A549 (cell line): ENCODE data around the gene PMPCB. TPM values are rescaled to one million over a fixed set of nuclear protein-coding genes. Genes with fewer than 3 reads are reported as not detected.

Source experiments
- ATAC-seq, 2 experiments: fragments of 200-7000 bp in 1 of 2; fragments of >200 bp in 1 of 2; cut with Nextera tagmentation in 1 of 2; cut with Tn5 transposase in 1 of 2; 3 replicates each; pipeline versions ENCODE4 v1.8.0 to v1.9.1; 2018 to 2020; ENCODE audit warnings: mild to moderate bottlenecking in 1 of 2, moderate library complexity in 1 of 2
- CTCF ChIA-PET: fragments of 300-600 bp; sonication (Branson Sonifier 250); formaldehyde crosslinking; extraction: SDS; loops from one replicate; lab custom pipeline; 2021; ENCODE audit warnings: antibody characterized with exemption, inconsistent platforms; lab: Yijun Ruan, JAX
- POLR2A ChIA-PET: fragments of 350-600 bp; formaldehyde crosslinking; extraction: SDS; loops from one replicate; lab custom pipeline; 2021; ENCODE audit warnings: antibody characterized with exemption, inconsistent platforms; lab: Yijun Ruan, JAX
- DNase-seq, 2 experiments: peaks; one replicate each; pipeline versions ENCODE4 v3.0.0 to v3.0.0-alpha.2; 2011 to 2016; ENCODE audit warnings: low read depth in 1 of 2, low spot score in 1 of 2
- FAIRE-seq: peaks from 2 replicates; lab custom pipeline; 2011; peaks lifted over from hg19 to GRCh38; lab: Jason Lieb, UNC
- H3K27ac ChIP-seq, 2 experiments: fragments of >200 bp; sonication (Bioruptor Twin); formaldehyde crosslinking; 3 replicates each; pipeline ENCODE4 v1.5.1; 2016 to 2017
- H3K4me1 ChIP-seq: fragments of >200 bp; sonication (Bioruptor Twin); formaldehyde crosslinking; 3 replicates; pipeline ENCODE4 v1.6.1; 2016
- H3K4me2 ChIP-seq: fragments of >200 bp; sonication (Bioruptor Twin); formaldehyde crosslinking; 3 replicates; pipeline ENCODE4 v1.6.1; 2016
- H3K4me3 ChIP-seq: fragments of >200 bp; sonication (Bioruptor Twin); formaldehyde crosslinking; 3 replicates; pipeline ENCODE4 v1.5.1; 2016
- H3K9me3 ChIP-seq: fragments of >200 bp; sonication (Bioruptor Twin); formaldehyde crosslinking; 3 replicates; pipeline ENCODE4 v1.6.1; 2016
- BCL3 ChIP-seq: fragments of >200 bp; sonication (Bioruptor Twin); formaldehyde crosslinking; IDR thresholded peaks from 3 replicates; pipeline ENCODE4 v1.6.1; 2016
- CBX8 ChIP-seq: fragments of 200-600 bp; sonication (generic); IDR thresholded peaks from 2 replicates; pipeline ENCODE4 v1.6.1; 2016
- CHD2 ChIP-seq: fragments of 150-350 bp; IDR thresholded peaks from 2 replicates; pipeline ENCODE4 v1.6.1; 2014; ENCODE audit warnings: low read length; ENCODE audit not compliant: partially characterized antibody
- CHD4 ChIP-seq: fragments of 200-600 bp; sonication (generic); IDR thresholded peaks from 2 replicates; pipeline ENCODE4 v1.6.1; 2016; ENCODE audit warnings: antibody characterized with exemption, mild to moderate bottlenecking, borderline replicate concordance
- CTCF ChIP-seq: fragments of >200 bp; sonication (Bioruptor Twin); formaldehyde crosslinking; IDR thresholded peaks from 3 replicates; pipeline ENCODE4 v1.5.1; 2016
- E2F6 ChIP-seq: IDR thresholded peaks from 2 replicates; pipeline ENCODE4 v1.6.1; 2012; ENCODE audit warnings: low read depth, borderline replicate concordance
- EHF ChIP-seq: fragments of 250-450 bp; sonication (Bioruptor Pico); IDR thresholded peaks from 2 replicates; pipeline ENCODE4 v1.5.0; 2020; ENCODE audit warnings: mild to moderate bottlenecking
- ELK1 ChIP-seq: fragments of 150-350 bp; IDR thresholded peaks from 2 replicates; pipeline ENCODE4 v1.6.1; 2014; ENCODE audit warnings: low read depth, mild to moderate bottlenecking, low read length
- ESRRA ChIP-seq: fragments of 150-350 bp; IDR thresholded peaks from 2 replicates; pipeline ENCODE4 v1.6.1; 2014; ENCODE audit warnings: mild to moderate bottlenecking, low read length, borderline replicate concordance
- FOXS1 ChIP-seq: fragments of 250-450 bp; sonication (Bioruptor Pico); IDR thresholded peaks from 2 replicates; pipeline ENCODE4 v1.5.0; 2020; ENCODE audit warnings: mild to moderate bottlenecking, moderate library complexity
- HDAC2 ChIP-seq: fragments of 200-600 bp; sonication (generic); IDR thresholded peaks from 2 replicates; pipeline ENCODE4 v1.6.1; 2016
- HMGXB4 ChIP-seq: fragments of 250-450 bp; sonication (Bioruptor Pico); IDR thresholded peaks from 2 replicates; pipeline ENCODE4 v1.5.0; 2021; ENCODE audit warnings: mild to moderate bottlenecking, moderate library complexity, borderline replicate concordance
- HOXB13 ChIP-seq: fragments of 250-450 bp; sonication (Bioruptor Pico); IDR thresholded peaks from 2 replicates; pipeline ENCODE4 v1.5.0; 2020; ENCODE audit warnings: low read depth, mild to moderate bottlenecking, moderate library complexity
- JUN ChIP-seq, 2 experiments: fragments of >200 bp; sonication (Bioruptor Twin); formaldehyde crosslinking; IDR thresholded peaks; 2 replicates in 1 of 2; 3 replicates in 1 of 2; pipeline ENCODE4 v1.6.1; 2016 to 2017
- KDM5A ChIP-seq: fragments of 200-600 bp; sonication (generic); IDR thresholded peaks from 2 replicates; pipeline ENCODE4 v1.6.1; 2016; ENCODE audit warnings: antibody characterized with exemption, mild to moderate bottlenecking
- MAFK ChIP-seq: fragments of 450-650 bp; IDR thresholded peaks from 2 replicates; pipeline ENCODE4 v1.6.1; 2014; ENCODE audit not compliant: partially characterized antibody
- NFE2L2 ChIP-seq: fragments of 150-350 bp; conservative IDR thresholded peaks from 2 replicates; pipeline ENCODE4 v1.6.1; 2014; ENCODE audit warnings: low read length
- NR3C1 ChIP-seq: fragments of >200 bp; sonication (Bioruptor Twin); formaldehyde crosslinking; IDR thresholded peaks from 3 replicates; pipeline ENCODE4 v1.6.1; 2017
- PBX3 ChIP-seq: IDR thresholded peaks from 2 replicates; pipeline ENCODE4 v1.6.1; 2012
- POLR2AphosphoS2 ChIP-seq: conservative IDR thresholded peaks from 2 replicates; pipeline ENCODE4 v1.6.1; 2012; ENCODE audit warnings: low read length, improper control_type of control experiment, inconsistent platforms
- REST ChIP-seq: fragments of 200-600 bp; sonication (generic); IDR thresholded peaks from 2 replicates; pipeline ENCODE4 v1.6.1; 2016; ENCODE audit warnings: antibody characterized with exemption, mild to moderate bottlenecking, moderate library complexity
- RNF2 ChIP-seq: fragments of 200-600 bp; sonication (generic); IDR thresholded peaks from 2 replicates; pipeline ENCODE4 v1.6.1; 2016; ENCODE audit warnings: low read depth, mild to moderate bottlenecking, antibody characterized with exemption, moderate library complexity, borderline replicate concordance
- SREBF2 ChIP-seq: fragments of 450-650 bp; IDR thresholded peaks from 2 replicates; pipeline ENCODE4 v1.6.1; 2014; ENCODE audit warnings: mild to moderate bottlenecking, moderate library complexity
- TFCP2L1 ChIP-seq: fragments of 250-450 bp; sonication (Bioruptor Pico); IDR thresholded peaks from 2 replicates; pipeline ENCODE4 v1.5.0; 2021; ENCODE audit warnings: mild to moderate bottlenecking
- TP53 ChIP-seq: fragments of 250-450 bp; sonication (Bioruptor Pico); IDR thresholded peaks from 2 replicates; pipeline ENCODE4 v1.5.0; 2021; ENCODE audit warnings: mild to moderate bottlenecking, moderate library complexity
- WGBS: methylation state at CpG from one replicate; pipeline ENCODE4 v1.1.6; 2017; ENCODE audit errors: missing lambda C conversion rate; 5-methylcytosine and 5-hydroxymethylcytosine counted together
- polyA plus RNA-seq, 4 experiments: library from polyadenylated mRNA; depleted of rRNA in 3 of 4; stranded (reverse); fragments of >200 nt; fragmentation: RNase III in 1 of 4; extraction: RNeasy Plus Mini Kit Qiagen cat#74134 plus additional on column Dnase treatment in 1 of 4; gene quantifications; 2 replicates in 3 of 4; 3 replicates in 1 of 4; pipeline ENCODE4 v1.2.3, GENCODE V29; 2011 to 2017

The PMPCB gene
- polyA plus RNA-seq, 2 of the 4 experiments (the other 2 are of a cell fraction), result 75.8 to 99.3 TPM

- TF ChIP-seq KDM5A (no peak), PBX3 (no peak), NR3C1 (no peak)
These were observed 46.7 kb downstream of the PMPCB start (continued) for GRCh38 chr7:103343758-103344452.

- H3K4me3 ChIP-seq, result peak within 1 kb of the TSS; percentile 87
- POLR2A ChIA-PET, result no interaction called here
- 10% methylated on average over 43 of the region's 43 CpGs for WGBS
- peak; percentile 91 to 96 for DNase-seq
- H3K4me1 ChIP-seq, result peaks cover 29% of the 10 kb centered on the region
- H3K9me3 ChIP-seq, result no peaks in the 10 kb centered on the region
- H3K27ac ChIP-seq, result peak within 1 kb of the TSS; percentile 96 to 99
- peak within 1 kb of the TSS; percentile 81 for H3K4me2 ChIP-seq
- peak; percentile 94 to 95 for ATAC-seq
- CTCF ChIA-PET, result no interaction called here
- no peak for FAIRE-seq
- peak; percentile 63 to 87; a peak in 4 of 5 replicates for TF ChIP-seq JUN (IDR thresholded peaks at IDR 0.05)
- no peak for TF ChIP-seq HMGXB4
- TF ChIP-seq NR3C1, result no peak
- TF ChIP-seq FOXS1, result no peak
- TF ChIP-seq CBX8, result no peak
- peak; percentile 94 for TF ChIP-seq E2F6
- no peak for TF ChIP-seq ESRRA
- TF ChIP-seq POLR2AphosphoS2, result no peak
- TF ChIP-seq SREBF2, result no peak
- TF ChIP-seq ELK1, result no peak
- TF ChIP-seq HOXB13 (CRISPR knock-in tag), result no peak
- TF ChIP-seq CTCF, result no peak
- no peak for TF ChIP-seq TP53 (CRISPR knock-in tag)
- TF ChIP-seq RNF2, result no peak
- peak; percentile 55 for TF ChIP-seq KDM5A
- 0 out of 3 replicates have a peak, but pooled peaks have one; percentile 30 for TF ChIP-seq BCL3
- TF ChIP-seq EHF (CRISPR knock-in tag), result no peak
- TF ChIP-seq NFE2L2, result no peak
- TF ChIP-seq CHD4, result no peak
- peak; percentile 25 for TF ChIP-seq MAFK
- no peak for TF ChIP-seq CHD2
- TF ChIP-seq REST, result no peak
- no peak for TF ChIP-seq TFCP2L1
- no peak for TF ChIP-seq HDAC2
These were observed 47.4 kb downstream of the PMPCB start, which contains the start of gene DNAJC2 for GRCh38 chr7:103344453-103345149. Gene DNAJC2 (minus strand): TSS chr7:103344767. CDS start chr7:103344622, 145 bp downstream.
